Stimulated activated CD8-positive, alpha-beta memory T cell treated with anti-CD3 and anti-CD28 coated beads, Interleukin-2, amount 100 ng/mL, for 1 hour (primary cell): Measurements from ENCODE around the gene PAIP2.
"Not testable (repeated sequence)": the region's sequence is repeated elsewhere in the genome, so short reads cannot be mapped to it uniquely, and the experiment has no call there.

ENCODE experiments used
- DNase-seq, 2 donors: peaks; one replicate each; pipeline ENCODE4 v3.0.0-alpha.2; 2020; ENCODE audit warnings: low read depth in 2 of 2

PAIP2 gene

DNA sequence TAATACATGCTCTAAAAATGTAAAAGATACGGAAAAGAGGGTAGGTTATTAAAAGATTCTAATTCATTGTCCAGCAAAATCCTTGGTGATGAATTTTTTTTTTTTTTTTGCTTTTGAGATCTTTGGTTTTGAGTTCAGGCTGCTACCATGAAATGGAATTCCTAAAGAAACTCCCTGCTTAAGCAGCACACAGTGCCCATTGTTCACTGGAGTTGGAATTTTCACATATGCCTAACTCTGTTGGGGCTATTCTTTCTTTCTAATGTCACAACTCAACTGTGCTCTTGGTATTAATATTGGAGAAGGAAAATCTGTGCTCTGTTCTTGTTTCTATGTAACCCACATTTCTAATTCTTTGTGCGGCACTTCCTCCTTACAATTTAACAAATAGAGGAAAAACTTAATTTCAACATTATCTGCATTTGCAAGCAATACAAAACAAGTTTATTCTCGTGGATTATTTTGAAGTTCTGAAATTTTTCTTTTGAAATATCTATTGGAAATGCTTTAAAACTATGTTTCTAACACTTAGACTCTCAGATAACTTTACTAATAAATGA is 26.5 kb upstream of the PAIP2 start:
- no peak for DNase-seq

DNA sequence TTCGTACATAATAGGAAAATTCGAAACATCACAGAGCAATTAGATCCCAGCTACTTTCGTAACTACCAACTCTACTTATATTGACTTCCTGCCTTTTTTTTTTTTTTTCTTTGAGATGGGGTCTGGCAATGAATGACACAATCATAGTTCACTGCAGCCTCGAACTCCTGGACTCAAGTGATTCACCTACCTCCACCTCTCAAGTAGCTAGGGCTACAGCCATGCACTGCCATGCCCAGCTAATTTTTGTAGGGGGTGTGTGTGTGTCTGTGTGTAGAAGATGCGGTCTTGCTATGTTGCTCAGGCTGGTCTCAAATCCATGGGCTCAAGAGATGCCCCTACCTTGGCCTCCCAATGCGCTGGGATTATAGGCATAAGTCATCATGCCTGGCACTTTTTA is 5.8 kb upstream of the PAIP2 start:
- no peak for DNase-seq

DNA sequence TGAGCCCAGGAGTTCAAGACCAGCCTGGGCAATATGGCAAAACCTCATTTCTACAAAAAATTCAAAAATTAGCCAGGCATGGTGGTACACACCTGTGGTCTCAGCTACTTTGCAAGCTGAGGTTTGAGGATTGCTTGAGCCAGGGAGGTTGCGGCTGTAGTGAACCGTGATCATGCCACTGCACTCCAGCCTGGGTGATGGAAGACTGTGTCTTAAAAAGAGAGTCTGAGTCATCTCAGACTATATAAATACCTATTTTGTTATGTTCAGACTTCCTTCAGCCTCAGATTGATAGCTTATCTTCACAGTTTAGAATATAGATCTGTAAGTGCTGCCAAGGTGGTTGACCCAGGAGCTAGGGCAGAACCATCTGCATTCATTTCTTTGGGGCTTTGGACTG is 1.6 kb upstream of the PAIP2 start:
- no peak for DNase-seq

DNA sequence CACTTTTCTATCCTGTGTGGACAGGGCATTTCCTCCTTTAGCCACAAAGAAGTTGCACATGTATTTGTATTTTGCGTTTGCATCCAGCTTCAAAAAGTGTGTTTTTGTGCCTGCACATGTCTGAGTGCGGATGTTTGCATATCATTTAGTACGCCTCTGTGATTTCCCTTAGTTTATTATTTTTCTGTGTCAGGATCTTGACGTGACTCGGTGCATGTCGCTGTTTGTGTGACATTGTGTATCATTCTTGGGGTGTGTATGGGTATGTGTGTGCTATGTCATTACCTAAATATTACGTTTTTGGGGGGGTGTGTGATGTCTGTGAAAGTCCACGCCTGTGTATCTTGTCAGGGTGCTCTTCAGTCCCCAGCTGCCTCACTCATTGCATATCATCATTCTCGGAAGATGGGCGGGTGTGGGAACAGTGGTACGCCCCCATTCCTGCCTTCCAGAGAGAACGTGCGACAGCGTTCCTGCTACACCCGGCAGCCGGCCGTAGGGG is 416 bp upstream of the PAIP2 start:
- DNase-seq, result no peak

DNA sequence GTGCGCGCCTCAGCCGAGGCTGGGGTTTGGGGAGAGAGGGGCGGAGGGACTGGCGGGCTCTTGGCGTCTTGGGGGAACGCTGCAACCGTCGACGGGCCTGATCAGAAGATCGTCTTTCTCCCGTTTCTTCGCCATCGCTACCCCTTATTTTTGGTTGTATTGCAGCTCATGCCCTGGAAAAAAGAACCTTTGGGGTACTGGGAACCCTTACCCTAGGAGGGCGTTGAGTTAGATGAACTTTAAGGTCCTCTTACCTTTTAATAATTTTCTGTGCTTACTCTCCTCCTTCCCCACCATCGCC is 719 bp downstream of the PAIP2 start:
- no peak for DNase-seq

DNA sequence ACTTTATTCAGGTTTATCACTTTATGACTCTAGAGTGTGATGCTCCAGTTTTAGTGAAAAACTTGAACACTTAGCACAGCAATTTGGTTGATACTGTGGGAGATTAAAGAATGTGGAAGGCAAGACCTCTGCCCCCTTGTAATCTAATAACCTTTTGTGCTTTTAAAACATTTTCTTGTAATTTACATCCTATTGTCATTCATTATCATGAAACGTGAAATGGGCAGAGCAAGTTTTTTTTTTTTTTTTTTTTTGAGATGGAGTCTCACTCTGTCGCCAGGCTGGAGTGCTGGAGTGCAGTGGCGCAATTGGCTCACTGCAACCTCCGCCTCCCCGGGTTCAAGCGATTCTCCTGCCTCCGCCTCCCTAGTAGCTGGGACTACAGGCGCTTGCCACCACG is 1.8 kb downstream of the PAIP2 start:
- no peak for DNase-seq

DNA sequence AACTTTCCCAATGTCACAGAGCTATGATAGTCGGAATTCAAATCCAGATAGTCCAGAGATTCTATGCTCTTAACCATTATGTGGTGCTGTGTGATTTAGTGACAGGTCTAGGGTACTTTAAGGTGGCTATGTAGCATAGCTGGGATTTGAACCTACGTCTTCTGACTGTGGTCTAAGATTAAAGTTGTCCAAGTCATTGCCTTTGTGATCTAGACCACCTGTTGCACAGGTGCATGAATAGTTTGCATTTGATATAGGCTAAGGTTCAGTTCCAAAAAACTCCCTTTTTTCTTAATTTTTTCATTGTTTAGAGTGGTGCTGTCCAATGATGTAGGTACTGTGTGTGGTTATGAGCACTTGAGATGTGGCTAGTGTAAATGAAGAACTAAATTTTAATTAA is 2.5 kb downstream of the PAIP2 start:
- DNase-seq, result no peak

DNA sequence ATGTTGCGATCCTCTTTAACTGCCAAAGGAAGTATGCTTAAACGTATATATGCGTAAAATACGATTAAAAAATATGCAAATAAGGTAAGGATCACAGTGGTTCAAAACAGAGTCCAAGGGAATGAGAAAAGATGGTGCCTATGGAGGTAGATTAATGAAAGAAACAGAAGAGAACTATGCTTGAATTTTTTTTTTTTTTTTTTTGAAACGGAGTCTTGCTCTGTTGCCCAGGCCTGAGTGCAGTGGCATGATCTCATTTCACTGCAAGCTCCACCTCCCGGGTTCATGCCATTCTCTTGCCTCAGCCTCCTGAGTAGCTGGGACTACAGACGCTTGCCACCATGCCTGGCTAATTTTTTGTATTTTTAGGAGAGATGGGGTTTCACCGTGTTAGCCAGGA is 3.8 kb downstream of the PAIP2 start:
- not testable (repeated sequence) for DNase-seq

DNA sequence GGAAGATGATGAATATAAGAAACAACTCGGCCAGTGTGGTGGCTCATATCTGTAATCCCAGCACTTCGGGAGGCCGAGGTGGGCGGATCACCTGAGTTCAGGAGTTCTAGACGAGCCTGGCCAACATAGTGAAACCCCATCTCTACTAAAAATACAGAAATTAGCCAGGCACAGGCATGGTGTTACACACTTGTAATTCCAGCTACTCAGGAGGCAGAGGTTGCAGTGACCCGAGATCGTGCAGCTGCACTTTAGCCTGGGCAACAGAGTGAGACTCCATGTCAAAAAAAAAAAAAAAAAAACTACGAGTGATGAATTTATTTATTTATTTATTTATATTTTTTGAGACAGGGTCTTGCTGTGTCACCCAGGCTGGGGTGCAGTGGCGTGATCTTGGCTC is 6.2 kb downstream of the PAIP2 start:
- not testable (repeated sequence) for DNase-seq

DNA sequence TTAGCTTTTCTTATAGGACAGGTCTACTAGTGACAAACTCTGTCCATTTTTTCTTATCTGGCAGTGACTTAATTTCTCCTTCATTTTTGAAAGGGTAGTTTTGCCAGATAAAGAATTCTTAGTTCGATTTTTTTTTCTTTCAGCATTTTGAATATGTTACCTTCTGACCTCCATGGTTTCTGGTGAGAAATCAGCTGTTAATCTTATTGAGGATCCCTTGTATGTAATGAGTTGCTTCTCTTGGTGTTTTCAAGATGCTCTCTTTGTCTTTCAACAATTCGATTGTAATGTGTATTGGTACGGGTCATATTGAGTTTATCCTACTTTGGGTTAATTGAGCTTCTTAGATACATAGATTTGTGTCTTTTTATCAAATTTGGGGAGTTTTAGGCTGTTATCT is 12.5 kb downstream of the PAIP2 start:
- no peak for DNase-seq

DNA sequence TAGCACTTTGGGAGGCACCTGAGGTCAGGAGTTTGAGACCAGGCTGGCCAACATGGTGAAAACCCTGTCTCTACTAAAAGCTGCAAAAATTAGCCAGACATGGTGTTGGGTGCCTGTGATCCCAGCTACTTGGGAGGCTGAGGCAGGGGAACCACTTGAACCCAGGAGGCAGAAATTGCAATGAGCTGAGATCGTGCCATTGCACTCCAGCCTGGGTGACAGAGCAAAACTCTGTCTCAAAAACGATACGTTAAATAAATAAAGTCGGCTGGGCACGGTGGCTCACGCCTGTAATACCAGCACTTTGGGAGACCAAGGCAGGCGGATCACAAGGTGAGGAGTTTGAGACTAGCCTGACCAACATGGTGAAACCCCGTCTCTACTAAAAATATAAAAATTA is 14.2 kb downstream of the PAIP2 start:
- not testable (repeated sequence) for DNase-seq

DNA sequence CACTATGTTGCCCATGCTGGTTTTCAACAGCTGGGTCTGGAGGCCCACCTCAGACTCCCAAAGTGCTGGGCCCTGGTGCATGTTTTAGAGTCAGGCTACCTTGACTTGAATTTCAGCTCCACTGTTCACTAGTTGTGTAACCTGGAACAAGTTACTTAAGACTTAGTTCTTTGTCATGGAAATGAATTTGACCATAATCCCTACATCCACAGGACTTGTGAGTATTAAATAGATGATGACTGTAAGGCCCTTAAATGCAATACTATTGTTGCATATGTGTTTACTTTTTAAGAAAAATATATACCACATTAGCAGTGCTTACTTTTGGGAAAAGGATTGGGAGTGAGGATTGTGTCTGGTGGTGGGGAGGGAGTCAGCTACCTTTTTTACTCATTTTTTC is 16.4 kb downstream of the PAIP2 start:
- DNase-seq, result no peak

DNA sequence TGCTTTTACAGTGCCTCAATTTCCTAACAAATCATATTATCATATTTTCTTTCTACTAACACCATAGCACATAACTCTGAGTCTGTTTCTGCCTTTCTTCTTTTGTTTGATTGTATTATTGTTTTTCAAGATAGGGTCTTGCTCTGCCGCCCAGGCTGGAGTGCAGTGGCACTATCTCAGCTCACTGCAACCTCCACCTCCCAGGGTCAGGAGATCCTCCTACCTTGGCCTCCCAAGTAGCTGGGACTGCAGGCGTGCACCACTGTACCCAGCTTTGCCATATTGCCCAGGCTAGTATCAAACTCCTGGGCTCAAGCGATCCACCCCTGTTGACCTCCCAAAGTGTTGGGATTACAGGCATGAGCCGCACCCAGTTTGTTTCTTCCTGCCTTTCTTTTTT is 18.7 kb downstream of the PAIP2 start:
- no peak for DNase-seq

DNA sequence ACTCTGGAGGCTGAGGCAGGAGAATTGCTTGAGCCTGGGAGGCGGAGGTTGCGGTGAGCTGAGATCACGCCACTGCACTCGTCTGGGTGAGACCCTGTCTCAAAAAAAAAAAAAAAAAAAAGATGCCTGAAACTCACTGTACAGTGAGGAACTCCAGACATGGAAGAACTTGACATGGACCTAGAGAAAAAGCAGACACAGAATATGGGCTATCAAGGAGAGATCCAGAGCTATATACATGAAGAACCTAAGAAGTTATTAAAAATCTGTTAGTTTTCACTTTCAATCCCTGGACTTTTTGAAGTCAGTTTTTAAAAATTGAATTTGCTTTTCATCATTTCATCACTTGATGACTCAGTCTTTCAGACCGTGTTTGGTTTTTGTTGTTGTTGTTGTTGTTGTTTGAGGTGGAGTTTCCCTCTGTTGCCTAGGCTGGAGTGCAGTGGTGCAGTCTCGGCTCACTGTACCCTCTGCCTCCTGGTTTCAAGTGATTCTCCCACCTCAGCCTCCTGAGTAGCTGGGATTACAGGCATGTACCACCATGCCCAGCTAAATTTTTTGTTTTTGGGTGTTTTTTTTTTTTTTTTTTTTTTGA is 20.3 kb downstream of the PAIP2 start:
- no peak for DNase-seq

DNA sequence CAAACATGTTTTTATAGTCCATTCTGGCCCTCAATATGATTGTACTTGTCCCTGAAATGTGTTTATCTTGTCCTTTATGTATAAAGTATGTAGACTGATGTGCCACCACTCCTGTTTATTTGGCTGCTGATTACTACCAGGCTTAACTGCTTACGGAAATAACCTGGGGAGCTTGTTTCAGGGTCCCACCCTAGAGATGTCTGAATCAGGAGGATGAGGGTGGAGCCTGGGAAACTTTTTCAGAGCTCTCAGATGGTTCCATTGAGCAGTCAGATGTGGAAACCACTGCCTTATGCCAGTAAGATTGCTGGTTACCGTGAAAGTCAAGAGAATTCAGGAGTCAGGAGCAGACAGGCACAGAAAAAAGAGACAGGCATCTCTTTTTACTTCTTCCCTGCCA is 22.3 kb downstream of the PAIP2 start:
- DNase-seq, result no peak

DNA sequence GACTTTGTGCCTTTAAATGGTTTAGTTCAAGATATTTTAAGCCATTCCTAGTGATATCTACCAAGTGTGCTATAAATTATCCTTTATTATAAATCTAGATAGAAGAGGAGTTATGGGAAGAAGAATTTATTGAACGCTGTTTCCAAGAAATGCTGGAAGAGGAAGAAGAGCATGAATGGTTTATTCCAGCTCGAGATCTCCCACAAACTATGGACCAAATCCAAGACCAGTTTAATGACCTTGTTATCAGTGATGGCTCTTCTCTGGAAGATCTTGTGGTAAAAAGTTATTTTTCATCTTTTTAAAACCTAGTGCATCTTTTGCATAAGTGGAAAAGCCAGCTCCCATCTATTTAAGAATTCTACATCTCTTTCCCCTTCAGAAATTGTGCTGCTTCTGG is 22.8 kb downstream of the PAIP2 start:
- no peak for DNase-seq

DNA sequence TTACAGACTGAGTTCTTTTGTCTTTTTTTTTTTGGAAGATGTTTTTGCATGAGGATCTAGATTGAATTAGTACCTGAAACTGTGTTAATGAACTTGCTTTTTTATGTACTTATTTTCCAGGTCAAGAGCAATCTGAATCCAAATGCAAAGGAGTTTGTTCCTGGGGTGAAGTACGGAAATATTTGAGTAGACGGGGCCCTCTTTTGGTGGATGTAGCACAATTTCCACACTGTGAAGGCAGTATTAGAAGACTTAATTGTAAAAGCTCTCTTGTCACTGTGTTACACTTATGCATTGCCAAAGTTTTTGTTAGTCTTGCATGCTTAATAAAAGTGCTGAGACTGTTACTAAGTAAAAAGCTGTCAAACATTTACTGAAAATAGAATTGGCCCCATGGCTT is 27.0 kb downstream of the PAIP2 start:
- DNase-seq, result no peak

DNA sequence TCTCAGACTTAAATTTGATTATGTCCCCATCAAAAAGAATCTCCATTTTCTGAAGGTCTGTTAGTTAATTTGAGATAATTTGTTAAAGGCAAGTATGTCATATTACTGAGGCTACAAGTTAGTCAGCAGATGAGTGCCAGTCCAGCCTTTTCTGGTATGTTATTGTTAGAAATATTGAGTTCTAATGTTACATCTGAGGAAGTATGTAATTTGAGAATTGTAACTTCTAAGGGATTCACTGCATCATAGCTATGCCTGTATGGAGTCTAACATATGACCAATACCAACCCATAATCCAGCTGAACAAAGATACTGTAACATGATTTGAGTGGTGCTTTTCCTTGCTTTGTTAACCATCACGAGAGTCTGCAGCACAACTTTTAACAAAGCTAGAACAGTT is 27.5 kb downstream of the PAIP2 start:
- no peak for DNase-seq

DNA sequence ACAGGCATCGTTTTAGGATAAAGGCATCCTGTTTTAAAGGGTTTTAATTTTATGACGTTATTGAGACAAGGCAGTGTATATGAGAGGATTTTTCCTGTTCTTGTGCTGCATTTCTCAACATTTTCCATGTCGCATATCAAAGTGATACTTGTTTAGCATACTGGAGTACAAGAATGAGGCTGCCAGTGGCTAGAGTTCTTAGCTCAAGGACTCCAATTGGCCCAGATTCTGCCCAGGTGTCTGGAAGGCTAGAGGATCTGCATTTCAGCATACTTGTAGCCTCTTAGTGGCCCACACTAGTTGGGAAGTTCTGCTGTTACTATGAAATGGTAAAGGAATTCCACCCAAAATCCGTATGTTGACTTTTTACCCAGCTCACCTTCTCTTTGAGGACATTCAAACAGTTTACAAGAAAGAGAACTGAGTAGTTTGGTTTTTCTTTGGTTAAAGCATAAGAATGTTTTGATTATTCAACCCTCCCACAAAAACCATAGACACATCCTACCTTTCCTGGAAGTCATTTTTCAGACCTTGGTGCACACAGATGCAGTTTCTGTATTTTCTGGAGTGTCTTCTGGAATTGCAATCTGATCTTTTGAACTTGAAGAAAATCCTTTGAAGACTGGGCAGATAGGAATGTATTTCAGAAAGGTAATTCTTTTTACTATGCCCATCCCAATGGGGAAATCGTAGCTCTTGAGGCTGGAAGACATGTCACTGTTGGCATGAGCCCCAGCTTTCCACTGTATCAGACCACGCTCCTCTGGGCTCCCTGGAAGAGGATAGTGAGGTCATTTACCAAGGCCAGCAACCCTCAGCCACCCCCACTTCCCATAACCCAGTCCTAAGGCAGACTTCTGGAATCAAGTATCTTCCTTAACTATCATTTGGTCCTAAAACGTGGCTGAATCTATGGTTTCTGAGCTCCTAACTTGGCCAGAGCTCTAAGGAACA is 30.1 kb downstream of the PAIP2 start:
- DNase-seq, result no peak

DNA sequence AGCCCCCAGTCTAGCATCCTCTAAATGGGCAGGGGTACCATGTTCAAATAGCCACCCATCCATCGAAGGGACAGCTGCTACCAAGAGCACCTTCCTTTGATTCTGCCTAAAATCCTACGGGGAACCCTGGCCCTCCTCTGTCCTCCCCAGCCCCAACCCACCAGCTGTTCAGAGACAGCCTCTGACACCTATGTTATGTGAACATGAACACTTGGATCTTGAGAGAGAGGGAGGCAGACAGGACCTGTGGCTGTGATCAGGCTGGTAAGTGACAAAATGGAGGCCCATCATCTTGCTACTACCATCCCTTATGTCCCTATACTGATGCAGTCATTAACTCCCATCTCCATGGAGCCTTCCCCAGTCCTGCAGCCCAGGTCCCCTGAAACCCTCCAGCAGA is 33.3 kb downstream of the PAIP2 start:
- DNase-seq, result no peak

DNA sequence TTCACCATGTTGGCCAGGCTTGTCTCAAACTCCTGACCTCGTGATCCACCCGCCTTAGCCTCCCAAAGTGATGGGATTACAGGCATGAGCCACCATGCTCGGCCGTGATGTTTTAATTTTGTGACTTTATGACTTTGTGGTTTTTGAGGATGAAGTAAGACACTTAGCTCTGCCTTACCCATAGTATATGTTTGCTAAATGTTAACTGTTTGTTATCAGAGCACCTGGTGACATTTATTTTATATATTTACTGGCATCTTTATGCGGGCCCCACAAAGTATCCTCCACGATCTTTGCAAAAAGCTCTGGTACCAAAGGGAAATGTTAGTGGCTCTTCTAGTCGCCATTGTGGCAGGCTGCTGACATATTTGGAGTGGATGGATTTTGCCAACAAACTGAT is 34.7 kb downstream of the PAIP2 start:
- DNase-seq, result no peak

DNA sequence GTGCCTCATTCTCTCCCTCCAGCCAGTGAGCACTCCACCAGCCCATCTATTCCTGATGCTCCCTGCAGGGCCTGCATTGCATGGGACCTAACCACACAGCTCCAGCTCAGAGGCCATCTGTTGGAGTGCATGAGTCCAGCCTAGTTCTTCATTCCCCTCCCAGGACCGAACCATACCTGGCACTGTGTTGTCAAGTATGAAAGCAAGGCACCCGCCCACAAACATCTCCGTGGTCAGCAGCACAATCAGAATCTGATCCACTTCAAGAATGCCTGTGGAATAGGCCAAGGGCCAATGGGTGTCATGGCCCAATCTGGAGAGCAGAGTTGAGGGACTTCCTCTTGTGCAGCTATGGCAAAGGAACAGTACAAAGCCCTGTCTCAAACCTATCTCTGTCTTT is 35.6 kb downstream of the PAIP2 start:
- no peak for DNase-seq
